DOHH2 (cell line): ENCODE measurements around the gene ZNF454.

Experiments used
- H3F3A ChIP-seq: fragments of 200-600 bp; sonication (generic), shearing (Covaris generic); 2 replicates; pipeline ENCODE4 v1.6.0; 2016; ENCODE audit warnings: antibody characterized with exemption, mild to moderate bottlenecking; ENCODE audit not compliant: control insufficient read depth, insufficient read depth
- H3K27ac ChIP-seq: fragments of 200-600 bp; sonication (generic); 2 replicates; pipeline ENCODE4 v1.5.1; 2014; ENCODE audit warnings: low read depth, mild to moderate bottlenecking, low read length, moderate library complexity
- H3K27me3 ChIP-seq: fragments of 200-600 bp; sonication (generic); 2 replicates; pipeline ENCODE4 v1.6.1; 2014; ENCODE audit warnings: mild to moderate bottlenecking, low read length, mixed read lengths; ENCODE audit not compliant: control insufficient read depth
- H3K36me3 ChIP-seq: fragments of 200-600 bp; sonication (generic); 2 replicates; pipeline ENCODE4 v1.6.1; 2014; ENCODE audit warnings: mild to moderate bottlenecking, low read length, moderate library complexity, mixed read lengths; ENCODE audit not compliant: control insufficient read depth
- H3K4me1 ChIP-seq: fragments of 200-600 bp; sonication (generic); 2 replicates; pipeline ENCODE4 v1.6.1; 2014; ENCODE audit warnings: mild to moderate bottlenecking, low read length, mixed read lengths; ENCODE audit not compliant: control insufficient read depth
- H3K4me2 ChIP-seq: fragments of 200-600 bp; sonication (generic); 2 replicates; pipeline ENCODE4 v1.6.0; 2014; ENCODE audit warnings: mild to moderate bottlenecking, low read length, moderate library complexity
- H3K4me3 ChIP-seq: fragments of 200-600 bp; sonication (generic); 2 replicates; pipeline ENCODE4 v1.5.1; 2014; ENCODE audit warnings: mild to moderate bottlenecking, low read length, mixed read lengths
- H3K79me2 ChIP-seq: fragments of 200-600 bp; sonication (generic); 2 replicates; pipeline ENCODE4 v1.6.1; 2014; ENCODE audit warnings: mild to moderate bottlenecking, low read length, mixed read lengths; ENCODE audit not compliant: control insufficient read depth
- H3K9me2 ChIP-seq: fragments of 200-600 bp; sonication (generic); replicated peaks from 2 replicates; pipeline ENCODE4 v1.6.1; 2014; ENCODE audit warnings: mild to moderate bottlenecking, low read length, mixed read lengths; ENCODE audit not compliant: control insufficient read depth
- H3K9me3 ChIP-seq: fragments of 200-600 bp; sonication (generic); 2 replicates; pipeline ENCODE4 v1.6.1; 2014; ENCODE audit warnings: antibody characterized with exemption, low read length, mixed read lengths; ENCODE audit not compliant: control insufficient read depth, insufficient read depth
- H4K20me1 ChIP-seq: fragments of 200-600 bp; sonication (generic); 2 replicates; pipeline ENCODE4 v1.6.0; 2014; ENCODE audit warnings: low read depth, mild to moderate bottlenecking, antibody characterized with exemption, low read length, moderate library complexity; ENCODE audit not compliant: control insufficient read depth, insufficient read depth
- EZH2phosphoT487 ChIP-seq: fragments of 200-600 bp; sonication (generic); IDR thresholded peaks from 2 replicates; pipeline ENCODE4 v1.6.1; 2017; ENCODE audit warnings: borderline replicate concordance, mild to moderate bottlenecking, antibody characterized with exemption, low read length, moderate library complexity, mixed read lengths
- TF ChIP-seq, protein P1 (sequence below): fragments of 200-600 bp; sonication (generic); IDR thresholded peaks from one replicate; pipeline ENCODE4 v1.5.1; 2014; ENCODE audit warnings: antibody characterized with exemption, mild to moderate bottlenecking, low read depth, low read length; ENCODE audit not compliant: poor library complexity, severe bottlenecking

The ZNF454 gene

DNA sequence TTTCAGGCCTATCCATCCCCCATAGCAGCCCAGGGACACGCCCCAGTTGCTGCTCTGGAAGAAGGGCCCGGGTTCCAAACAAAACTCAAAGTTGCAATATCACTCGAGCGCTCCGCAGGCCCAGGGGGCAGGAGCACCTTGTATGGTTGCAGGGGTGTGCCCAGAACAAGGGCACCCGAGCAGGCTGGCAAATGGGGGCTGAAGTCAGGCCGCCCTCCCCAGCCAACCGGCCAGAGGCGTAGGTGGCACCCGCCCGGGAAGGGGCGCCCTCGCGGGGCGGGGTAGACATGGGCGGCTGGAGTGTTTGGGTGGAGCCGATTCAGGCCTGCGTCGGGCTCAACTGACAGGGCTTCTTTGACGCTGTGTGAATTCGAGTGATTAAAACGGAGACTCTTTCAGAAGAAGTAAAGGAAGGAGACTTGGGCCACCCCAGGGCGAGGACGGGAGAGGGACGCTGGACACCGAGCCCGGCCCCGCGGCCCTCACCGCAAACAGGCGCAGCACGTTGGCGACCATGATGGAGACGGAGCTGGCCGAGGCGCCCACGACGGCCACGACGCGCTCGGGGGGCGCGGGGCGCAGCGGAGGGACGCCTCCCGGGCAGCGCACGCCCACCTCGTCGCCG lies 53.1 kb downstream of the ZNF454 start:
- no peaks in the 10 kb centered on the region for H3K79me2 ChIP-seq
- peaks cover 7% of the 10 kb centered on the region; the same call in 1 of the 2 replicates for H3K9me3 ChIP-seq
- no peak overlapping the region for H3K27ac ChIP-seq
- H3K36me3 ChIP-seq, result no peaks in the 10 kb centered on the region
- H3K9me2 ChIP-seq, result no peaks in the 10 kb centered on the region
- H4K20me1 ChIP-seq, result no peaks in the 10 kb centered on the region
- H3K4me1 ChIP-seq, result no peaks in the 10 kb centered on the region
- H3K4me3 ChIP-seq, result no peak overlapping the region
- no peaks in the 10 kb centered on the region for H3K27me3 ChIP-seq
- no peak for TF ChIP-seq EZH2phosphoT487
- TF ChIP-seq, protein P1, sequence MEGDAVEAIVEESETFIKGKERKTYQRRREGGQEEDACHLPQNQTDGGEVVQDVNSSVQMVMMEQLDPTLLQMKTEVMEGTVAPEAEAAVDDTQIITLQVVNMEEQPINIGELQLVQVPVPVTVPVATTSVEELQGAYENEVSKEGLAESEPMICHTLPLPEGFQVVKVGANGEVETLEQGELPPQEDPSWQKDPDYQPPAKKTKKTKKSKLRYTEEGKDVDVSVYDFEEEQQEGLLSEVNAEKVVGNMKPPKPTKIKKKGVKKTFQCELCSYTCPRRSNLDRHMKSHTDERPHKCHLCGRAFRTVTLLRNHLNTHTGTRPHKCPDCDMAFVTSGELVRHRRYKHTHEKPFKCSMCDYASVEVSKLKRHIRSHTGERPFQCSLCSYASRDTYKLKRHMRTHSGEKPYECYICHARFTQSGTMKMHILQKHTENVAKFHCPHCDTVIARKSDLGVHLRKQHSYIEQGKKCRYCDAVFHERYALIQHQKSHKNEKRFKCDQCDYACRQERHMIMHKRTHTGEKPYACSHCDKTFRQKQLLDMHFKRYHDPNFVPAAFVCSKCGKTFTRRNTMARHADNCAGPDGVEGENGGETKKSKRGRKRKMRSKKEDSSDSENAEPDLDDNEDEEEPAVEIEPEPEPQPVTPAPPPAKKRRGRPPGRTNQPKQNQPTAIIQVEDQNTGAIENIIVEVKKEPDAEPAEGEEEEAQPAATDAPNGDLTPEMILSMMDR, result no peak
- no peaks in the 10 kb centered on the region for H3F3A ChIP-seq
- no peak overlapping the region for H3K4me2 ChIP-seq

DNA sequence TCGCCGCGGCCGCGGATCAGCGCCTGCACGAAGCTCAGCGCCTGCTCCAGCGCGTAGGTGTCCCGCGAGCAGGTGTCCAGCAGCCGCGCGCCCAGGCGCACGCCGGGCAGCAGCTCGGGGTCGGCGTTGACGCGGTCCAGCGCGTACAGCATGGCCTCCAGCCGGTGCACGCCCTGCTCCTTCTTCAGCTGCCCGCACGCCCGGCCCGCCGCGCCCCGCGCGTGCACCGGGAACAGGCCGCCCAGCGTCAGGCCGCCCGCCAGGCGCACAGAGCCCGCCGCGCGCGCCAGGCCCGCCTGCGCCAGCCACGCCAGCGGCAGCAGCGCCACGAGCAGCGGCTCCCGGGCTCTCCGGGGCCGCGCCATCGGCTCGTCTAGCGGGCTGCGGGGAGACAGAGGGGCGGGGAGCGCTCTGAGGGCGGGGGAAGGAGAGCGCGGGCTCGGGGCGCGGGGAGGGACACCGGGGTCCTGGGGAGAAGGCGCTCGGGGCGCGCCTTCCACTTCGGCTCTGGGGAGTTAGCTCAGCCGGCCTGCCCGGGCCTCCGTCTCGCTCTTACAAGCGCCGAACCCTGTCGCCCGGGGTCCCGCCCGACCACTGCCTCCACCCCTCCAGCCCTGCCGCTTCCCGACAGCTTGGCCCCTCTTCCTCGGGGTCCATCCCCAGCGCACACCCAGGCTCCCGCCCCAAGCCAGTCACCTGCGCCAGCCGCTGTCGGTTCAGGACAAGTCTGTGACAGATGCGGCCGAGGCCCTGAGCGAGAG lies 53.8 kb downstream of the ZNF454 start, which contains the start of gene GRM6:
Gene GRM6 (minus strand): TSS at position 741 of the 761 bp plus-strand sequence. CDS start 376 bp downstream, at position 365.
- H4K20me1 ChIP-seq, result no peaks in the 10 kb centered on the region
- no peak within 1 kb of the TSS for H3K27ac ChIP-seq
- no peaks in the 10 kb centered on the region for H3K27me3 ChIP-seq
- no peak within 1 kb of the TSS for H3K4me2 ChIP-seq
- H3K9me2 ChIP-seq, result no peaks in the 10 kb centered on the region
- no peaks in the 10 kb centered on the region for H3K79me2 ChIP-seq
- peaks cover 7% of the 10 kb centered on the region; the same call in 1 of the 2 replicates for H3K9me3 ChIP-seq
- H3K4me1 ChIP-seq, result no peaks in the 10 kb centered on the region
- H3K4me3 ChIP-seq, result no peak within 1 kb of the TSS
- TF ChIP-seq EZH2phosphoT487, result no peak
- TF ChIP-seq, protein P1, result no peak
- no peaks in the 10 kb centered on the region for H3F3A ChIP-seq
- no peaks in the 10 kb centered on the region for H3K36me3 ChIP-seq

- H3K9me3 ChIP-seq, result peaks cover 5% of the 10 kb centered on the region; the same call in 1 of the 2 replicates
- H3K4me3 ChIP-seq, result no peak overlapping the region
- no peaks in the 10 kb centered on the region for H3K79me2 ChIP-seq
- TF ChIP-seq, protein P1, result no peak
- no peak for TF ChIP-seq EZH2phosphoT487
- no peaks in the 10 kb centered on the region for H3F3A ChIP-seq
- no peak overlapping the region for H3K4me2 ChIP-seq
- no peaks in the 10 kb centered on the region for H3K4me1 ChIP-seq
- no peak overlapping the region for H3K27ac ChIP-seq
- no peaks in the 10 kb centered on the region for H4K20me1 ChIP-seq
- no peaks in the 10 kb centered on the region for H3K27me3 ChIP-seq
- H3K36me3 ChIP-seq, result no peaks in the 10 kb centered on the region
- H3K9me2 ChIP-seq, result no peaks in the 10 kb centered on the region
Observed at GRCh38 chr5:178995341-178995690, 54.3 kb downstream of the ZNF454 start.
